Bronchial epithelial cell (primary cell): ENCODE results near the gene OR2M2. TPM values are rescaled to one million over a fixed set of nuclear protein-coding genes. Genes with fewer than 3 reads are reported as not detected.

Experiments
- DNase-seq: peaks from one replicate; pipeline ENCODE4 v3.0.0-alpha.2; 2010; ENCODE audit warnings: low read depth
- FAIRE-seq: peaks from 2 replicates; lab custom pipeline; 2011; peaks lifted over from hg19 to GRCh38; lab: Jason Lieb, UNC
- H3K27me3 ChIP-seq: 2 replicates; pipeline ENCODE4 v1.5.1; 2011; ENCODE audit warnings: low read length; ENCODE audit not compliant: control insufficient read depth, insufficient read depth
- H3K36me3 ChIP-seq: 2 replicates; pipeline ENCODE4 v1.5.1; 2011; ENCODE audit warnings: low read length; ENCODE audit not compliant: control insufficient read depth, insufficient read depth
- H3K4me3 ChIP-seq: 2 replicates; pipeline ENCODE4 v1.5.1; 2011; ENCODE audit warnings: mild to moderate bottlenecking, low read depth, low read length, control low read depth
- CTCF ChIP-seq: IDR thresholded peaks from 2 replicates; pipeline ENCODE4 v1.5.1; 2011; ENCODE audit warnings: mild to moderate bottlenecking, moderate library complexity, low read length, control low read depth, inconsistent platforms; ENCODE audit not compliant: insufficient read depth, severe bottlenecking
- total RNA-seq: library from RNA; depleted of rRNA; stranded (reverse); fragments of >200 nt; gene quantifications from 2 replicates; pipeline ENCODE4 v1.2.1, GENCODE V29; 2014

OR2M2 gene
- not detected in 2 replicates for total RNA-seq

- FAIRE-seq (no peak), DNase-seq (no peak)
- no peak for TF ChIP-seq CTCF
- Histone ChIP-seq H3K36me3 (no peaks in the 10 kb centered on the region), H3K4me3 (no peak within 1 kb of the TSS), H3K27me3 (no peaks in the 10 kb centered on the region)
Measured at GRCh38 chr1:248174521-248174920, at the start of gene OR2M2. OR2M2 (plus strand) TSS chr1:248174821; CDS start chr1:248179986, 5,165 bp downstream.

GRCh38 chr1:248127653-248128052 is 47.0 kb upstream of the OR2M2 start:
- FAIRE-seq: no peak
- no peak for TF ChIP-seq CTCF
- no peak for DNase-seq
- no peaks in the 10 kb centered on the region for H3K36me3 ChIP-seq
- H3K27me3 ChIP-seq: no peaks in the 10 kb centered on the region
- H3K4me3 ChIP-seq: no peak overlapping the region

GRCh38 chr1:248136811-248137210 is 37.8 kb upstream of the OR2M2 start:
- FAIRE-seq: no peak

GRCh38 chr1:248140846-248141245 is 33.8 kb upstream of the OR2M2 start:
- no peak for TF ChIP-seq CTCF
- no peak for FAIRE-seq
- DNase-seq: peak; percentile 1

More at GRCh38 chr1:248136811-248137210, 37.8 kb upstream of the OR2M2 start:
- TF ChIP-seq CTCF: no peak
- H3K36me3 ChIP-seq: no peaks in the 10 kb centered on the region
- DNase-seq: no peak
- H3K4me3 ChIP-seq: no peak overlapping the region
- H3K27me3 ChIP-seq: no peaks in the 10 kb centered on the region

GRCh38 chr1:248143311-248143710 is 31.3 kb upstream of the OR2M2 start:
- H3K27me3 ChIP-seq: no peaks in the 10 kb centered on the region

More at GRCh38 chr1:248140846-248141245, 33.8 kb upstream of the OR2M2 start:
- H3K27me3 ChIP-seq: no peaks in the 10 kb centered on the region
- no peak overlapping the region for H3K4me3 ChIP-seq
- no peaks in the 10 kb centered on the region for H3K36me3 ChIP-seq

More at GRCh38 chr1:248143311-248143710, 31.3 kb upstream of the OR2M2 start:
- no peak for TF ChIP-seq CTCF
- Histone ChIP-seq H3K36me3 (no peaks in the 10 kb centered on the region), H3K4me3 (no peak overlapping the region)
- DNase-seq (no peak), FAIRE-seq (no peak)
